Stimulated activated CD8-positive, alpha-beta memory T cell treated with anti-CD3 and anti-CD28 coated beads, Interleukin-7, amount 100 ng/mL, for 4 hours (primary cell): ENCODE measurements around the gene RCC1.
"Not testable (repeated sequence)": the region's sequence is repeated elsewhere in the genome, so short reads cannot be mapped to it uniquely, and the experiment has no call there.

Experiments used
- DNase-seq, 2 donors: peaks; one replicate each; pipeline ENCODE4 v3.0.0-alpha.2; 2020; ENCODE audit warnings: low read depth in 2 of 2

Gene RCC1

GRCh38 chr1:28505406-28506187 lies at the start of gene RCC1:
TSS of gene RCC1 (plus strand) at chr1:28506043. CDS start at chr1:28529867, 23,824 bp downstream.
- DNase-seq, result peak; percentile 94 to 96

- no peak for DNase-seq
These were observed 49.8 kb upstream of the RCC1 start for GRCh38 chr1:28456078-28456477.

- no peak for DNase-seq
These were observed 48.2 kb upstream of the RCC1 start for GRCh38 chr1:28457678-28458077.

GRCh38 chr1:28458237-28459228 lies 47.3 kb upstream of the RCC1 start:
- no peak for DNase-seq

- DNase-seq, result no peak
These were observed 39.5 kb upstream of the RCC1 start for GRCh38 chr1:28466226-28466778.

- no peak for DNase-seq
These were observed 35.7 kb upstream of the RCC1 start for GRCh38 chr1:28470146-28470545.

- not testable (repeated sequence) for DNase-seq
These were observed 26.3 kb upstream of the RCC1 start for GRCh38 chr1:28479497-28479896.

- no peak for DNase-seq
These were observed 25.5 kb upstream of the RCC1 start for GRCh38 chr1:28480308-28480707.

- DNase-seq, result no peak
These were observed 23.7 kb upstream of the RCC1 start for GRCh38 chr1:28482138-28482537.

GRCh38 chr1:28482702-28483101 lies 23.1 kb upstream of the RCC1 start:
- DNase-seq, result no peak

- DNase-seq, result no peak
These were observed 11.1 kb upstream of the RCC1 start for GRCh38 chr1:28494737-28495136.

GRCh38 chr1:28499553-28499952 lies 6.3 kb upstream of the RCC1 start:
- DNase-seq, result no peak

- no peak for DNase-seq
These were observed 3.9 kb upstream of the RCC1 start for GRCh38 chr1:28501925-28502324.

- DNase-seq, result no peak
These were observed 2.7 kb upstream of the RCC1 start for GRCh38 chr1:28503117-28503516.

- no peak for DNase-seq
These were observed 1.0 kb downstream of the RCC1 start for GRCh38 chr1:28506907-28507246.

GRCh38 chr1:28507247-28507645 lies 1.4 kb downstream of the RCC1 start:
- no peak for DNase-seq

GRCh38 chr1:28507646-28508434 lies 2.0 kb downstream of the RCC1 start:
- no peak for DNase-seq

- DNase-seq, result no peak
These were observed 2.6 kb downstream of the RCC1 start for GRCh38 chr1:28508435-28508754.

GRCh38 chr1:28509705-28510272 lies 3.9 kb downstream of the RCC1 start:
- peak in 1 of 2 donors; percentile 43 for DNase-seq

GRCh38 chr1:28510273-28510969 lies 4.6 kb downstream of the RCC1 start:
- DNase-seq, result no peak

- DNase-seq, result no peak
These were observed 5.2 kb downstream of the RCC1 start for GRCh38 chr1:28510970-28511440.
